22Rv1 (cell line): ENCODE results near the gene PRR12.

Source experiments
- H3K27ac ChIP-seq: fragments of 450-650 bp; 2 replicates; pipeline ENCODE4 v1.5.1; 2017
- ZFX ChIP-seq: fragments of 450-650 bp; IDR thresholded peaks from 2 replicates; pipeline ENCODE4 v1.6.1; 2017; ENCODE audit warnings: antibody characterized with exemption, borderline replicate concordance
- TF ChIP-seq, protein P1 (sequence below): fragments of 450-650 bp; IDR thresholded peaks from 2 replicates; pipeline ENCODE4 v1.5.1; 2017; ENCODE audit warnings: mild to moderate bottlenecking

Gene PRR12

DNA sequence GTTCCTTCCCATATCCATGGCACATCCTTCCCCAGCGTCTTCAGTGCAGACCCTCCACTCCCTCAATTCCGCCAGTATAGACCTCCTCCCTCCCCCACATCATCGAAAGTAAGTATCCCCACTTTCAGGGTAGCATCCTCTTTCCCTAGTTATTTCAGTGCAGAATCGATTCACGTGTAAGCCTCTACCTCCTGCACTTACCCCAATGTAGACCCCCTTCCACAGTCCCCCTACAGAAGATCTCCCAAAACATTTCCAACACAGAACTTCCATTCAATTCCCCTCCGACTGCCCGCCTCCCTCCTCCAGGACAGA is 74.0 kb downstream of the PRR12 start:
- TF ChIP-seq, protein P1, sequence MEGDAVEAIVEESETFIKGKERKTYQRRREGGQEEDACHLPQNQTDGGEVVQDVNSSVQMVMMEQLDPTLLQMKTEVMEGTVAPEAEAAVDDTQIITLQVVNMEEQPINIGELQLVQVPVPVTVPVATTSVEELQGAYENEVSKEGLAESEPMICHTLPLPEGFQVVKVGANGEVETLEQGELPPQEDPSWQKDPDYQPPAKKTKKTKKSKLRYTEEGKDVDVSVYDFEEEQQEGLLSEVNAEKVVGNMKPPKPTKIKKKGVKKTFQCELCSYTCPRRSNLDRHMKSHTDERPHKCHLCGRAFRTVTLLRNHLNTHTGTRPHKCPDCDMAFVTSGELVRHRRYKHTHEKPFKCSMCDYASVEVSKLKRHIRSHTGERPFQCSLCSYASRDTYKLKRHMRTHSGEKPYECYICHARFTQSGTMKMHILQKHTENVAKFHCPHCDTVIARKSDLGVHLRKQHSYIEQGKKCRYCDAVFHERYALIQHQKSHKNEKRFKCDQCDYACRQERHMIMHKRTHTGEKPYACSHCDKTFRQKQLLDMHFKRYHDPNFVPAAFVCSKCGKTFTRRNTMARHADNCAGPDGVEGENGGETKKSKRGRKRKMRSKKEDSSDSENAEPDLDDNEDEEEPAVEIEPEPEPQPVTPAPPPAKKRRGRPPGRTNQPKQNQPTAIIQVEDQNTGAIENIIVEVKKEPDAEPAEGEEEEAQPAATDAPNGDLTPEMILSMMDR = no peak
- TF ChIP-seq ZFX = no peak
- H3K27ac ChIP-seq = peak overlapping the region; percentile 95

GRCh38 chr19:49665351-49666119 is 74.6 kb downstream of the PRR12 start, which contains the start of the genes BCL2L12 and IRF3:
Gene BCL2L12 (plus strand): TSS chr19:49665933. CDS start chr19:49666693, 760 bp downstream.
Gene IRF3 (minus strand): TSS chr19:49665857. CDS start chr19:49664838, 1,019 bp downstream.
- H3K27ac ChIP-seq = peak within 1 kb of the TSS; percentile 95
- TF ChIP-seq, protein P1 = no peak
- TF ChIP-seq ZFX = no peak

GRCh38 chr19:49666120-49666444 is 75.1 kb downstream of the PRR12 start:
- H3K27ac ChIP-seq = peak overlapping the region; percentile 95
- no peak for TF ChIP-seq ZFX
- TF ChIP-seq, protein P1 = no peak

DNA sequence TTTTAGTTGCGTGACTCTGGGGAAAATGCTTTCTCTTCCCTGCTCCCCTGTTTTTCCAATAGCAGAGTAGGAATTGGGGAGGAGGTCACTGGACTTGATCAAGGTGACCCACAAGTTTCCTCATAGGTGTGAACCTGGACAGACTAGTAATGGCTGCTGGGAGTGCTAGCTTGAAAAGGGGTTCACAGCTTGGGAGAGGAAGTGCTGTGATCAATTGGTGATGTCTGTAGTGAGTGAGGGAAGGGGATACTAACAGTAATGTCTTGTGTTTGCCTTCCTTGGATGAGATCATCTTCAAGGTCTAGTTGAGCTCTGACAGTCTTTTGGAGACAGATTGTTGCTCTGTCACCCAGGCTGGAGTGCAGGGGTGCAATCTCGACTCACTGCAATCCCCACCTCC is 76.5 kb downstream of the PRR12 start:
- TF ChIP-seq, protein P1 = no peak
- TF ChIP-seq ZFX = no peak
- peak overlapping the region; percentile 95; the same call in 1 of the 2 replicates for H3K27ac ChIP-seq

DNA sequence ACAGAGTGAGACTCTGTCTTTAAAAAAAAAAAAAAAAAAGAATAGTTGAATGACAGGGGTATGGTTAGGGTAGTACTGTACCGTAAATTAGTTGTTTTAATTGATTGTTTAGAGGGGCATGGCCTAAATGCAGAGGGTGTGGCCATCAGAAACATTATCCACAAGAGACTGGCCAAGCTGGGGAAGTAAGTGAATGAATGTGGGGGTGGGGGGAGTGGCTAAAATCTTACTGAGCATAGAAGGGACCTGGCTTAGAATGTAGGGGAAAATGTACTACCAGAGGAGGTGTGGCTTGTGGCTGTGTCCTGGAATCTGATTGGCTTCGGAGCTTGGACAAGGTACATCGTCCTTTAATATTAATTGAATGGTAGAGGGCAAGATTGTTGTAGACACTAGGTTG is 78.5 kb downstream of the PRR12 start:
- H3K27ac ChIP-seq = no peak overlapping the region
- TF ChIP-seq, protein P1 = no peak
- TF ChIP-seq ZFX = no peak

- H3K27ac ChIP-seq = peak overlapping the region; percentile 53
- no peak for TF ChIP-seq ZFX
- TF ChIP-seq, protein P1 = peak; percentile 95
Measured at GRCh38 chr19:49672131-49672919, 81.3 kb downstream of the PRR12 start.
